Measurements from ENCODE around the gene GEMIN5. TPM values are rescaled to one million over a fixed set of nuclear protein-coding genes. Genes with fewer than 3 reads are reported as not detected.

Gene GEMIN5
- total and polyA plus RNA-seq, 2 of the 8 experiments (the other 6 are each of a cell fraction or from before 2014, with no cell fraction given), result 12.8 to 47.0 TPM

- Histone ChIP-seq H3K4ac (replicated peaks; ENCODE audit: insufficient read length, low read depth, low read length) (no peak overlapping the region), H3K23ac (ENCODE audit: insufficient read length) (no peak overlapping the region), H3K36me3 (ENCODE audit: control insufficient read depth in 2 of 4, insufficient read depth in 4 of 4, low read length in 3 of 4) (no peaks in the 10 kb centered on the region), H4K91ac (replicated peaks; ENCODE audit: insufficient read length, low read length) (no peak overlapping the region), H2BK12ac (ENCODE audit: low read depth, low read length) (no peak overlapping the region), H3K27me3 (replicated peaks in 1 of 4; ENCODE audit: control insufficient read depth in 3 of 4, extremely low read depth in 1 of 4, insufficient read depth in 3 of 4, low read length in 3 of 4) (no peaks in the 10 kb centered on the region), H4K20me1 (replicated peaks in 1 of 2; ENCODE audit: control insufficient read depth in 1 of 2, insufficient read depth in 2 of 2, low read length in 2 of 2) (no peaks in the 10 kb centered on the region), H3K4me1 (replicated peaks in 1 of 4; ENCODE audit: control insufficient read depth in 3 of 4, insufficient read depth in 4 of 4, low read length in 3 of 4) (no peaks in the 10 kb centered on the region), H2AFZ (ENCODE audit: low read length) (no peak overlapping the region), H2BK5ac (ENCODE audit: low read depth, low read length) (no peak overlapping the region), H2BK120ac (replicated peaks; ENCODE audit: low read depth, low read length) (no peak overlapping the region), H3K79me2 (ENCODE audit: control insufficient read depth in 1 of 2, insufficient read depth in 2 of 2, low read length in 2 of 2) (no peaks in the 10 kb centered on the region), H3K23me2 (ENCODE audit: low read depth, low read length) (no peaks in the 10 kb centered on the region), H3K18ac (ENCODE audit: extremely low read depth, low read length) (no peak overlapping the region), H3K79me1 (ENCODE audit: low read depth, low read length) (no peaks in the 10 kb centered on the region), H2AK5ac (ENCODE audit: low read depth, low read length) (no peak overlapping the region), H3K14ac (ENCODE audit: insufficient read length) (no peak overlapping the region), H3K4me3 (ENCODE audit: extremely low read depth in 1 of 4, insufficient read depth in 2 of 4, low read depth in 3 of 4, low read length in 4 of 4) (no peak overlapping the region), H3K9me3 (ENCODE audit: insufficient read depth in 2 of 2, low read depth in 1 of 2, low read length in 1 of 2) (no peaks in the 10 kb centered on the region; a peak in 1 of 4 replicates), H3K27ac (ENCODE audit: low read depth, low read length) (no peak overlapping the region), H2BK20ac (ENCODE audit: low read length) (no peak overlapping the region), H4K8ac (ENCODE audit: extremely low read depth, insufficient read depth, low read length) (no peak overlapping the region), H3K56ac (replicated peaks; ENCODE audit: insufficient read length, low read depth, low read length) (no peak overlapping the region), H2BK15ac (ENCODE audit: low read length) (no peak overlapping the region), H3K9ac (replicated peaks in 1 of 4; ENCODE audit: extremely low read depth in 1 of 4, low read depth in 3 of 4, low read length in 3 of 4) (no peak overlapping the region), H3K4me2 (ENCODE audit: insufficient read depth in 1 of 2, low read depth in 2 of 2, low read length in 2 of 2) (no peak overlapping the region), H4K5ac (ENCODE audit: insufficient read length, low read depth, low read length) (no peak overlapping the region)
- FAIRE-seq, result no peak
- ChIA-PET CTCF (ENCODE audit: partially characterized antibody) (interaction anchor here (0.7 to 25.5 kb wide), 12 partner anchors 11 to 632 kb away, joined by 3 to 471 read pairs (median 4); no protein-coding TSS in a partner anchor), POLR2A (ENCODE audit: partially characterized antibody) (interaction anchor here (1.0 kb wide), 1 partner anchor 9 kb away, joined by 3 read pairs; no protein-coding TSS in a partner anchor)
- no peak for DNase-seq (ENCODE audit: low read depth in 1 of 2, low spot score in 2 of 2)
- WGBS, 2 experiments (ENCODE audit: extremely low coverage in 1 of 2, insufficient coverage in 1 of 2, insufficient read length in 1 of 2, insufficient replicate concordance in 2 of 2, low coverage in 1 of 2, low lambda C conversion rate in 2 of 2, missing lambda C conversion rate in 1 of 2), result 86% methylated on average over 8 of the region's 8 CpGs; no CpG with 5 or more reads in 1 of the 2 experiments
- TF ChIP-seq, protein P1, sequence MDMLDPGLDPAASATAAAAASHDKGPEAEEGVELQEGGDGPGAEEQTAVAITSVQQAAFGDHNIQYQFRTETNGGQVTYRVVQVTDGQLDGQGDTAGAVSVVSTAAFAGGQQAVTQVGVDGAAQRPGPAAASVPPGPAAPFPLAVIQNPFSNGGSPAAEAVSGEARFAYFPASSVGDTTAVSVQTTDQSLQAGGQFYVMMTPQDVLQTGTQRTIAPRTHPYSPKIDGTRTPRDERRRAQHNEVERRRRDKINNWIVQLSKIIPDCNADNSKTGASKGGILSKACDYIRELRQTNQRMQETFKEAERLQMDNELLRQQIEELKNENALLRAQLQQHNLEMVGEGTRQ (IDR thresholded peaks at IDR 0.05; ENCODE audit: low read length), result no peak
- no peak for TF ChIP-seq BACH1 (IDR thresholded peaks at IDR 0.05; ENCODE audit: low read length)
These were observed 47.0 kb upstream of the GEMIN5 start for GRCh38 chr5:154984946-154985516.

Data from H1 (cell line).